GM18870 (cell line): ENCODE data around the gene ANKRD10.
"Not testable (repeated sequence)": the region's sequence is repeated elsewhere in the genome, so short reads cannot be mapped to it uniquely, and the experiment has no call there.

ENCODE experiments used
- ATAC-seq: cut with Tn5 transposase; IDR thresholded peaks from one replicate; pipeline ENCODE4 v1.9.1; 2021; ENCODE audit warnings: moderate library complexity; ENCODE audit not compliant: unreplicated experiment

The ANKRD10 gene

GRCh38 chr13:110867380-110867779, 47.5 kb downstream of the ANKRD10 start:
- ATAC-seq, result no peak

GRCh38 chr13:110866491-110867170, 48.2 kb downstream of the ANKRD10 start:
- no peak for ATAC-seq

- no peak for ATAC-seq
Measured at GRCh38 chr13:110863685-110864084, 51.2 kb downstream of the ANKRD10 start.

GRCh38 chr13:110860983-110861382, 53.9 kb downstream of the ANKRD10 start:
- ATAC-seq, result no peak

- no peak for ATAC-seq
Measured at GRCh38 chr13:110856942-110857835, 57.7 kb downstream of the ANKRD10 start.

- ATAC-seq, result no peak
Measured at GRCh38 chr13:110855363-110855762, 59.5 kb downstream of the ANKRD10 start.

- no peak for ATAC-seq
Measured at GRCh38 chr13:110854866-110855265, 60.0 kb downstream of the ANKRD10 start.

- ATAC-seq, result no peak
Measured at GRCh38 chr13:110853235-110853721, 61.6 kb downstream of the ANKRD10 start.

- no peak for ATAC-seq
Measured at GRCh38 chr13:110850840-110851239, 64.0 kb downstream of the ANKRD10 start.

GRCh38 chr13:110850006-110850405, 64.9 kb downstream of the ANKRD10 start:
- ATAC-seq, result no peak

GRCh38 chr13:110845520-110845919, 69.3 kb downstream of the ANKRD10 start:
- no peak for ATAC-seq

- ATAC-seq, result no peak
Measured at GRCh38 chr13:110841846-110842245, 73.0 kb downstream of the ANKRD10 start.

GRCh38 chr13:110841406-110841805, 73.5 kb downstream of the ANKRD10 start:
- ATAC-seq, result no peak

- no peak for ATAC-seq
Measured at GRCh38 chr13:110838867-110839538, 75.9 kb downstream of the ANKRD10 start.

GRCh38 chr13:110838116-110838515, 76.8 kb downstream of the ANKRD10 start:
- no peak for ATAC-seq

- not testable (repeated sequence) for ATAC-seq
Measured at GRCh38 chr13:110837397-110838061, 77.3 kb downstream of the ANKRD10 start.

GRCh38 chr13:110836605-110836903, 78.3 kb downstream of the ANKRD10 start:
- no peak for ATAC-seq

- ATAC-seq, result no peak
Measured at GRCh38 chr13:110835721-110836604, 78.9 kb downstream of the ANKRD10 start.

- no peak for ATAC-seq
Measured at GRCh38 chr13:110834572-110834971, 80.3 kb downstream of the ANKRD10 start.

GRCh38 chr13:110832531-110832930, 82.3 kb downstream of the ANKRD10 start:
- ATAC-seq, result no peak
